Mesendoderm (in vitro differentiated cells): Measurements from ENCODE around the gene SPTBN1.

Experiments used
- DNase-seq: peaks from one replicate; pipeline ENCODE4 v3.0.0; 2013
- H2AK5ac ChIP-seq: 2 replicates; pipeline ENCODE4 v1.6.1; 2013; ENCODE audit warnings: low read length, inconsistent platforms
- H2BK120ac ChIP-seq: 2 replicates; pipeline ENCODE4 v1.6.1; 2013; ENCODE audit warnings: low read depth, mild to moderate bottlenecking, low read length, moderate library complexity, mixed read lengths
- H2BK15ac ChIP-seq: replicated peaks from 2 replicates; pipeline ENCODE4 v1.6.1; 2013; ENCODE audit warnings: low read depth, mild to moderate bottlenecking, moderate library complexity
- H2BK5ac ChIP-seq: 2 replicates; pipeline ENCODE4 v1.6.1; 2013; ENCODE audit warnings: low read length, inconsistent platforms
- H3K18ac ChIP-seq: 2 replicates; pipeline ENCODE4 v1.6.1; 2013; ENCODE audit warnings: mild to moderate bottlenecking, low read length, mixed read lengths
- H3K23ac ChIP-seq: one replicate; pipeline ENCODE4 v1.6.1; 2013; ENCODE audit warnings: low read length
- H3K27ac ChIP-seq: 2 replicates; pipeline ENCODE4 v1.5.1; 2013; ENCODE audit warnings: low read depth, mild to moderate bottlenecking, inconsistent platforms, low read length, moderate library complexity
- H3K27me3 ChIP-seq: 2 replicates; pipeline ENCODE4 v1.6.1; 2013; ENCODE audit warnings: low read length, control low read depth, mild to moderate bottlenecking, inconsistent platforms; ENCODE audit not compliant: insufficient read depth, poor library complexity
- H3K36me3 ChIP-seq: 2 replicates; pipeline ENCODE4 v1.6.1; 2013; ENCODE audit warnings: low read length, inconsistent platforms; ENCODE audit not compliant: control insufficient read depth, insufficient read depth
- H3K4ac ChIP-seq: one replicate; pipeline ENCODE4 v1.6.1; 2013; ENCODE audit warnings: low read depth, mild to moderate bottlenecking, low read length, moderate library complexity
- H3K4me1 ChIP-seq: 2 replicates; pipeline ENCODE4 v1.6.1; 2013; ENCODE audit warnings: low read depth, low read length, inconsistent platforms; ENCODE audit not compliant: control insufficient read depth
- H3K4me2 ChIP-seq: 2 replicates; pipeline ENCODE4 v1.6.1; 2013; ENCODE audit warnings: low read length
- H3K4me3 ChIP-seq: 2 replicates; pipeline ENCODE4 v1.5.1; 2013; ENCODE audit warnings: mild to moderate bottlenecking, low read length
- H3K56ac ChIP-seq: one replicate; pipeline ENCODE4 v1.6.1; 2013; ENCODE audit warnings: low read length
- H3K79me1 ChIP-seq: 2 replicates; pipeline ENCODE4 v1.6.1; 2013; ENCODE audit warnings: low read length, inconsistent platforms
- H3K79me2 ChIP-seq: 2 replicates; pipeline ENCODE4 v1.6.1; 2013; ENCODE audit warnings: mild to moderate bottlenecking, low read length; ENCODE audit not compliant: control insufficient read depth, insufficient read depth
- H3K9ac ChIP-seq: 2 replicates; pipeline ENCODE4 v1.6.1; 2013; ENCODE audit warnings: low read length, inconsistent platforms
- H4K5ac ChIP-seq: one replicate; pipeline ENCODE4 v1.6.1; 2013; ENCODE audit warnings: low read length
- H4K8ac ChIP-seq: one replicate; pipeline ENCODE4 v1.6.1; 2013; ENCODE audit warnings: low read depth, mild to moderate bottlenecking, control low read depth, low read length, moderate library complexity
- WGBS: extraction: QIAGEN DNeasy Blood & Tissue Kit; methylation state at CpG from one replicate; pipeline ENCODE4 v1.1.7; 2013; ENCODE audit warnings: low lambda C conversion rate, missing lambda C conversion rate; ENCODE audit not compliant: insufficient coverage; ENCODE audit errors: extremely low coverage; 5-methylcytosine and 5-hydroxymethylcytosine counted together

Gene SPTBN1

DNA sequence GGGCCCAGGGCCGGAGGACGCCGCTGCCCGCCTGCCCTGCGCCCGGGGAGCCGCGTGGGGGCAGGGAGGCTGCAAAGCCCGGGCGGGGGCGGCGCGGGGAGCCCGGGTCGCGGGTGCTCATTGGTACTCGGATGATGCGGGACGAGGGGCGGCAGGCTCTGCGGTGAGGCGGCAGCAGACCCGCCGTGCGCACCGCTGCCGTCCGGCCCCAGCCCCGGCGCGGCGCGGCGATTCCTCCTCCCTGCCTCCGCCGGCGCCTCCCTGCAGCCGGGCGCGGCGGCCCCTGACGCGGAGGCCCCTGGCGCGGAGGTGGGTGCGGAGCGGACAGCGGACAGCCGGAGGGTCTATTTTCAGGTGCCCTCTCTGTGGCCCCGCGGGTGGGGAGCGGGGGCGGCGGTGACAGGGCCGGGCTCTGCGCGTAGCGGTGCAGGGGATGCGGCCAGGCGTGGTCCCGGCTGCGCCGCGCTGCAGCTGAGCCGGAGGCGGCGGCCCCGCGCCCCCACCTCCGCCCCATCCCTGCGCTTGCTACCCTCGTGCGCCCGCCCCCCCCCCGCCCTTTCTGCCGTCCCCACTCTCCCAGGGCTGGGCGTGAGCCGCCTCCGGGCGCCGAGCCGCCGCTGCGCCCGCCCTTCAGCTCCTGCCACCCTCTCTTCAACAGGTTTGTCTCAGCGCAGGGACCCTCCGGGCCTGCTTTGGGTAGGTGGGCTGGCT is 640 bp downstream of the SPTBN1 start:
- H3K27ac ChIP-seq = peak overlapping the region; percentile 60
- no CpG with 5 or more reads among the region's 87 CpGs for WGBS
- no peak overlapping the region for H2BK120ac ChIP-seq
- H3K79me2 ChIP-seq = peaks cover 9% of the 10 kb centered on the region
- H4K5ac ChIP-seq = no peak overlapping the region
- peaks cover 7% of the 10 kb centered on the region for H3K79me1 ChIP-seq
- H2BK5ac ChIP-seq = no peak overlapping the region
- H3K9ac ChIP-seq = peak overlapping the region; percentile 71
- peak overlapping the region; percentile 77 for H2BK15ac ChIP-seq
- H3K27me3 ChIP-seq = no peaks in the 10 kb centered on the region
- H3K4ac ChIP-seq = peak overlapping the region; percentile 23
- peak; percentile 59 for DNase-seq
- no peaks in the 10 kb centered on the region for H3K4me1 ChIP-seq
- H3K4me3 ChIP-seq = peak overlapping the region; percentile 60
- peak overlapping the region; percentile 16 for H3K23ac ChIP-seq
- no peaks in the 10 kb centered on the region for H3K36me3 ChIP-seq
- peak overlapping the region; percentile 95 for H3K18ac ChIP-seq
- H3K4me2 ChIP-seq = peak overlapping the region; percentile 92
- H3K56ac ChIP-seq = peak overlapping the region; percentile 88
- no peak overlapping the region for H4K8ac ChIP-seq
- H2AK5ac ChIP-seq = no peak overlapping the region

DNA sequence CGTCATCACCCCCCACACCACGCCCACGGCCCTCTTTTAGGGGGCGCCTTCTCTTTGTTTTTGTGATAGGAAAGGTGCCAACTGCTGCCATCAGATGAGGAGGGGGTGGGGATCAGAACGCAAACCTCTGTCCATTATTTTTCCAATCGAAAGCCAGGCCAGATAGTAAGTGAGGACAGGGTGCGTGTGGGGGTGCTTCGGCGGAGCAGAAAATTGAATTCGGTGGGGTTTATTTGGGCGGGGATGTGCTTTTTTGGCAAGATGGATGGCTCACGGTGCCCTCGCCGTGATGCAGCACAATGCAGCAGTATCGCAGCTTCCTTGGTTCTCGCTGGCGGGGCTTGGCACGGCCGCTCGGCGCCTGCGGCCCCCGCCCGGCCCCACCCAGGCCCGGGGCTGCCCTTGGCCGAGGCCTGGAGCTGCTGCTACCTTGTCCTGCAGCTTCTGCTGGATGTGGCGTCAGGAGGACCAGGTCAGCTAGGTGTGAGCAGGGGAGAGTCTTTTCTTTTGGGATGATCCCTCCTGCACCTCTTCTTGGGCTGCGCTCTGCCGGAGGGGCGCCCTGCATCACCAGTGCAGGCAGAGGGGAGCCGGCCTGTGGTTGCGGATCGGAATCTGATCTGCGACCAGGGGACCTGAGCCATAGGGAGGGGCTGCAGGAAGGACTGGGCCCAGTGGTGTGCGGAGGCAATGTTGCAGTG is 1.3 kb downstream of the SPTBN1 start:
- Histone ChIP-seq H3K9ac (peak overlapping the region; percentile 71), H3K56ac (peak overlapping the region; percentile 88), H3K4ac (no peak overlapping the region), H2BK120ac (no peak overlapping the region), H3K4me1 (no peaks in the 10 kb centered on the region), H3K4me2 (peak overlapping the region; percentile 92), H2AK5ac (no peak overlapping the region), H3K36me3 (no peaks in the 10 kb centered on the region), H3K23ac (no peak overlapping the region), H3K18ac (no peak overlapping the region), H4K5ac (no peak overlapping the region), H3K27ac (no peak overlapping the region), H3K27me3 (no peaks in the 10 kb centered on the region), H2BK15ac (no peak overlapping the region), H4K8ac (no peak overlapping the region), H3K4me3 (peak overlapping the region; percentile 53), H3K79me1 (peaks cover 7% of the 10 kb centered on the region), H2BK5ac (no peak overlapping the region), H3K79me2 (peaks cover 9% of the 10 kb centered on the region)
- no CpG with 5 or more reads among the region's 35 CpGs for WGBS
- peak; percentile 68 for DNase-seq

GRCh38 chr2:54459037-54459441 is 2.9 kb downstream of the SPTBN1 start:
- H3K36me3 ChIP-seq = no peaks in the 10 kb centered on the region
- H4K8ac ChIP-seq = no peak overlapping the region
- no peak overlapping the region for H2AK5ac ChIP-seq
- WGBS = no CpG with 5 or more reads among the region's 2 CpGs
- H3K4ac ChIP-seq = no peak overlapping the region
- H3K23ac ChIP-seq = no peak overlapping the region
- no peak overlapping the region for H3K9ac ChIP-seq
- H2BK15ac ChIP-seq = no peak overlapping the region
- no peaks in the 10 kb centered on the region for H3K27me3 ChIP-seq
- no peaks in the 10 kb centered on the region for H3K4me1 ChIP-seq
- no peak overlapping the region for H3K56ac ChIP-seq
- peaks cover 12% of the 10 kb centered on the region for H3K79me2 ChIP-seq
- H2BK120ac ChIP-seq = no peak overlapping the region
- peaks cover 10% of the 10 kb centered on the region for H3K79me1 ChIP-seq
- no peak overlapping the region for H3K27ac ChIP-seq
- H2BK5ac ChIP-seq = no peak overlapping the region
- no peak overlapping the region for H4K5ac ChIP-seq
- H3K4me3 ChIP-seq = no peak overlapping the region
- no peak overlapping the region for H3K4me2 ChIP-seq
- H3K18ac ChIP-seq = no peak overlapping the region
- DNase-seq = no peak

DNA sequence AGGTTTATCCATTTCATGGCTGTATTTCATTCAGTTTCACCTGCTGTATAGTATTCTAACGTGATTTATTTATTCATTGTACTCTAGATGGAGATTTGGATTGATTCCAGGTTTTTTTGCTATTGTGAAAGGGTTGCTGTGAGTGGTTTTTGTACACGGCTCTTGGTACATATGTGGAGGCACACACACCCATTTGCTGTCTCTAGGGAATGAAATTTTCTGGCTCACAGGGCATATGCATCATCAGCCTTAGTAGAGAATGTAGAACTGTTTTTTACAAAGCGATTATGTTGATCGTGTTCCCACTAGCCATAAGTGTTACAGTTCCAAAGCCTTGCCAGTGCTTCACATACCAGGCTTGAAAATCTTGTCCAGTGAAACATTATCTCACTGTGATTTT is 5.1 kb downstream of the SPTBN1 start:
- Histone ChIP-seq H3K27me3 (no peaks in the 10 kb centered on the region), H3K4me2 (no peak overlapping the region), H3K79me1 (peaks cover 12% of the 10 kb centered on the region), H4K8ac (no peak overlapping the region), H2AK5ac (no peak overlapping the region), H3K4ac (no peak overlapping the region), H3K23ac (no peak overlapping the region), H3K9ac (no peak overlapping the region), H3K27ac (no peak overlapping the region), H4K5ac (no peak overlapping the region), H3K4me1 (no peaks in the 10 kb centered on the region), H2BK15ac (no peak overlapping the region), H2BK120ac (no peak overlapping the region), H3K36me3 (no peaks in the 10 kb centered on the region), H3K18ac (no peak overlapping the region), H3K4me3 (no peak overlapping the region), H3K56ac (no peak overlapping the region), H3K79me2 (peaks cover 14% of the 10 kb centered on the region), H2BK5ac (no peak overlapping the region)
- WGBS = no CpG with 5 or more reads among the region's 4 CpGs
- no peak for DNase-seq

DNA sequence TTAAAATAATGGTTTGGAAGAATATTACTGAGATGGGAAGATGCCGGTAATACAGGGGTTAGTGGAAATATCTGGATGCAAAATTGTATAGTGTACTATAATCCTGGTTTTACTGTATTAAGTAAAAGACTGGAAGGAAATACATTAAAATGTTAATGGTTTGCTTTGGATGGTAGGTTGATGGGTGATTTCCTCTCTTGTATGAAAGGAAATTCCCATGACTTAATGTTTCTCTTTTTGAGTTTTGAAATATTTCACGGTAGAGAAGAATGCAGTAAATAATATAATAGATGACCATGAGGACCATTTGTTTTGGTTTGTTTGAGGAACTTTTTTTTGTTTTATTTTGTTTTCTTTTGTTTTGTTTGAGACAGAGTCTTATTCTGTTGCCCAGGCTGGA is 8.2 kb downstream of the SPTBN1 start:
- H2BK120ac ChIP-seq = no peak overlapping the region
- peaks cover under 1% of the 10 kb centered on the region for H3K4me1 ChIP-seq
- H3K56ac ChIP-seq = no peak overlapping the region
- no peak for DNase-seq
- no peak overlapping the region for H3K4ac ChIP-seq
- no peak overlapping the region for H3K4me3 ChIP-seq
- no peak overlapping the region for H3K18ac ChIP-seq
- no peaks in the 10 kb centered on the region for H3K36me3 ChIP-seq
- no peak overlapping the region for H4K5ac ChIP-seq
- no peak overlapping the region for H3K4me2 ChIP-seq
- no CpG with 5 or more reads among the region's 2 CpGs for WGBS
- no peak overlapping the region for H2AK5ac ChIP-seq
- H3K27ac ChIP-seq = no peak overlapping the region
- no peak overlapping the region for H4K8ac ChIP-seq
- H2BK5ac ChIP-seq = no peak overlapping the region
- H3K79me2 ChIP-seq = peaks cover 6% of the 10 kb centered on the region
- H2BK15ac ChIP-seq = no peak overlapping the region
- peaks cover 8% of the 10 kb centered on the region for H3K79me1 ChIP-seq
- no peak overlapping the region for H3K9ac ChIP-seq
- H3K27me3 ChIP-seq = no peaks in the 10 kb centered on the region
- H3K23ac ChIP-seq = no peak overlapping the region
